IPS DF 4.7 (cell line): ENCODE data around the gene ENPP6.

ENCODE experiments used
- DNase-seq: peaks from one replicate; pipeline ENCODE4 v3.0.0-alpha.2; 2013; ENCODE audit warnings: low spot score; ENCODE audit errors: extremely low read depth

ENPP6 gene

GRCh38 chr4:184191267-184191666, 26.4 kb downstream of the ENPP6 start:
- no peak for DNase-seq

GRCh38 chr4:184190711-184191110, 27.0 kb downstream of the ENPP6 start:
- no peak for DNase-seq

- DNase-seq, result no peak
Observed at GRCh38 chr4:184189966-184190365, 27.7 kb downstream of the ENPP6 start.

DNA sequence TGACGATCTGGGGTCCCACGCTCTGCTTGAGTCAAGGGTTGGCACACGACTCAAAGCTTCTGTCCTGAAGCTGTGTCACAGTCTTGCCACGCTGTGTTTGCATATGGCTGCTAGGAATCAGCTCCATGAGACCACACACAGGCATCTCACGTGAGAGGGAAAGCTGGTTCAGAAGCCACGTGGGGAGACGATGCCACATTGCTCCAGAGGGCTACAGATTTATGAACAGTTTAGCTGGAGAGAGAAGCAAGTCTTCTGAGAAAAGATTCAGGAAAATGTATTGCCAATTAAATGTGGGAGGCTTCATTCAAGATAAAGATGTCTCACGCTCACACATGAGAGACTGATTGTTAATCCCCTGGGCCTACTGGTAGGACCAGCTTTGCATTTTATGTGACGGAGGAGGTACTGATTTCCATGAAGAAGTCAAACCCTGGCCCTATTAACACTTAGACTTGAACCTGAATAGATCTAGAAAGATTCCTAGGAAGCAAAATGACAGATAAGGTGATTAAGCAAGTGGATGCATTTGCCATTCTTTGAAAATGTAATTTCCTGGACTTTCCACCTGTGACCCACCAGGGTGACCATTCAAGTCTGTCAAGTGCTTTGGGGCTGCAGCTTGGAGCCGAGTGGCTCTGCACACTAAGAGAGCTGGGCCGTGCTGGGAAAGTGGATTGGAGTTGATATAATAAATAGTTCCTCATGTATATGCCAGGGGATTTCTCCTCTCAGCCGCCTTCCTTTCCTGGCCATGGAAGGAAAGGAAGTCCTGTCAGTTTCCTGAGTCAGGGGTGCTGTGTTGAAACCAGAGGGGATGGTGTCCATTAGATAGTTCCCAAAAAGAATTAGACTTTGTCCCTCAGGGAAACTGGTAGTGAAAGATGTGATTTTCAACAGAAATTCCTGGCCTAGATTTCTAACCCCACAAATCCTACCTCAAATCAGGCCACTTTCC, 29.0 kb downstream of the ENPP6 start:
- DNase-seq, result no peak

GRCh38 chr4:184177271-184177670, 40.4 kb downstream of the ENPP6 start:
- no peak for DNase-seq

DNA sequence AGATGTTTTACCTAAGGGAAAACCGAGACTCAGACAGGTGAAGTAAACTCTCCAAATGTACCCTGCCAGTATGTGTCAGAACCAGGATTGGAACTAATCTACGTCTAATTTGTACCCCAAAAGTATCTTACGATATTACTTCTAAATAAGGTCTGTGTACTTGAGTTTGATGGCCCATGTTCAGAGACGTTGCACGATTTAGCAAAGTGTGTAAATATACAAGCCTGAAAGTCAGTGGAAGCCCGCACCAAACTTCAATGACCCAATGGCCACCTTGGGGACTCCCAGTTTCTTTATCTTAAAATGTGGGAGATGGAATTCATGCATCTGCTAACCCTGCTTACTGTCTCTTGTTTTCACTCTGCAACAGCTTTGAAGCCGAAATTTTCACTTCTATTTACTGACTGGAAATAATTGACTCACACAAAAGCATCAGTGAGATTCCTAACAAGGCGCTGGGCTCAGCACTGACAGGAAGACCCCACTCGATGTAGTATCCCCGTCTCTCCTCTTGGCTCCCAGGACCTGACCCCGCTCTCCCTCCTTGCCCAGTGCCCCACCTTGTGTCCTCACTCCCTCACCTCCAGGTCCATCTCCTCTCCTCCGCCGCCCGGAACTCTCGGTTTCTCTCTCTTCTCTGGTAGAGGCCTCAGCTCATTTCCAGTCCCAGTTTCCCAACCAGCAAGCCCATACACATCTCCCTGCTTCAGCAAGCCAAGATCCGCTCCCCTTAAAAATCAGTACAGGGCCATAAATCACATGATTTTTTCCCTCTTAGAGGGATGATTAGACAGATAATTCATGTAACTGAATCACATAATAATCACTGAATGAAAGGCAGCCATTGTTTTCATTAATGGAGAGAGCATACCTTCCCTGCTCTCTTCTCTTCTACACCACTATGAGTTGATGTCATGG, 42.8 kb downstream of the ENPP6 start:
- DNase-seq, result no peak

DNA sequence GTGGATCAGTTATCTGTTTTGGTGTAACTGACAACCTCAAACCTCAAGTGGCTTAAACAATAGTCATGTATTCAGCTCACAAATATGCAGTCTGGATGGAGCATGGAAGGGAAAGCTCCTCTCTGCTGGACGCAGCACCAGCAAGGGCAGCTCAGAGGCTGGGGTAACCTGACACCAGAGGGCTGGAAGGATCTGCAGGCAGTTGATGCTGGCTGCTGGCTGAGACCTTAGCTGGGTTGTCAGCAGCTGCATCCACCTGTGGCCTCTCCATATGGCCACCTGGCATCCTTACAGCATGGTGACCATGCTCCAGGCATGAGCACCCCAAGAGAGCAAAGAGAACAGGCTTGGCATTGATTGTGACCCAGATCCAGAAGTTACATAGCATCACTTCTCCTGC, 46.7 kb downstream of the ENPP6 start:
- DNase-seq, result no peak

- DNase-seq, result no peak
Observed at GRCh38 chr4:184169225-184169867, 48.3 kb downstream of the ENPP6 start.

DNA sequence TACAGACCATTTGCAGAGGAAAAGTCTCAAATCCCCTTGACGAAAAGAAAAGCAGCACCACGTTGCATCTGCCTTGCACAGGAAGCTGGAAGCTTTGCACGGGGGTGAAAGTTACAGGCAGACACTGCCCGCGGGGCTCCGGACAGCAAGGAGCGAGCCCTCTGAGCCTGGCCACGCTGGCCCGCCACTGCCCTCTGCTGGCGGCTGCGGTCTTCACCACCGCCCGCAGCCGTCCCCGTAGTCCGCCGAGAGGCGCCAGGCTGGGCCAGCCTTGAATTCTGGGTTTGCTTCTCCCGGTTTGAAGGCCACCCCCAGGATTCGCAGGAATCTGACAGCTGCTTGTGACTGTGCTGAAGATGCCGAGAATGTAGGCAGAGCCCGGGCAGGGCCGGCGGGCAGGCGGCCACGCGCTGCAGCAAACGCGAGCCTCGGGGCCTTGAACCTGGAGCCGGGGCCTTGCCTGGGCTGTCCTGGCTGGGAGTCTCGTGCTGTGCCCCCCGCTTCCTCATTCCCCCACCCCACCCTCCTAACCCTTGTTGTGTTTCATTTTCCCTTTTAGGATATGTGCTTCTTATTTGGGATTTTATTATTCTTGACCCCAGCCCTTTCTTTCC, 49.2 kb downstream of the ENPP6 start:
- DNase-seq, result no peak

DNA sequence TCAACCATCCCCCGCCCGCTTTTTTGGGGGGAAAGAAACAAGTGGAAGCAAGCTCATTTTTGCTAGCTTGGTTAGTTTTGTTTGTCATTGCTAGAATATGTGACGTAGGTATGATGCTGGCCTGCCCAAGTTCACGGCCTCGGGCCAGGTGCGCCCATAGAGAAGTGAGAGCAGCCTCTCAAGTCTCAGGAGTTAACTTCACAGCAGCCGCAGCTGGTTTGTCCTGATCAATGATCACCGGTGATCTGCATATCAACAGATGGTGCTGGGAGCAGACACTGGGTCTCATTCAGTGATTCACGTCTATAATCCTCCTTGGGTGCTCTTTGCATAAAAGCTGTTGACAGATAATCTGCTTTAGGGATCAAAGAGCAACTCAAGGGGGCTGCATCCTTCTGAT, 50.1 kb downstream of the ENPP6 start:
- DNase-seq, result no peak

- no peak for DNase-seq
Observed at GRCh38 chr4:184166736-184167135, 50.9 kb downstream of the ENPP6 start.

DNA sequence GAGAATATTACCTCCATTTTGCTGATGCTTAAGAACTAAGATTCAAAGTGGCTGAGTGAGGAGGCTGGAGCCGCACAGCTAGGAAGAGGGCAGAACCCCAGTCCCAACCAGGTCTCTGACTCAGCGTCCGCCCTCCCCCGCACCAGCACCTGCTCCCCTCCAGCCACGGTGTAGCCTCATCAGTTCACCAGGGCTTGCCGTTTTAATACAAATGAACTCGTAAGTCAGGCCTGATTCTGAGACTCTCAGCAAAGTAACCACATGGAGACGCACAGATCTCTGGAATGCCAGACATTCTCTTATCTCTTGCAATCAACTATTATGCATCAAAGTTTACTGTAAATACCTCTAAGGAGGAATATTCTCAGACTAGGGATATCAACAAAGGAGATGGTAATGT, 52.4 kb downstream of the ENPP6 start:
- no peak for DNase-seq

GRCh38 chr4:184163813-184164212, 53.9 kb downstream of the ENPP6 start:
- DNase-seq, result no peak

DNA sequence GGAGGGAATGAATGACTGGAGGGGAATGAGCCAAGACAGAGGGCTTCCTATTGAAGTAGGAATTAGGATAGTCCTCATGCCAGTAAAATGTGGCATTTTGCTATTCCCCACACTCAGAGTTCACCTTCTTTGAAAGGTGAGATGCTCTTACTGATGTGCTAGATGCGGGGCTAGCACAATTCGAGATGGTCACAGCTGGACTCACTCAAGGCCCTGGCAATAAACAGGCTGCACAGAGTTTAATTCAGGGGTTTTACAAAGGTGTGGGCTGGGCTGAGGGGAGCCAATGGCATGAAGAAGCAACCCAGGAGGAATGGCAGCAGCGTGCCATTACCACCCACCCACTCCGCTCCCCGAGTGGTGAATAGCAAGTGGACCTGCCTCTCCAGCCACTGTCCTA, 55.1 kb downstream of the ENPP6 start:
- DNase-seq, result no peak

DNA sequence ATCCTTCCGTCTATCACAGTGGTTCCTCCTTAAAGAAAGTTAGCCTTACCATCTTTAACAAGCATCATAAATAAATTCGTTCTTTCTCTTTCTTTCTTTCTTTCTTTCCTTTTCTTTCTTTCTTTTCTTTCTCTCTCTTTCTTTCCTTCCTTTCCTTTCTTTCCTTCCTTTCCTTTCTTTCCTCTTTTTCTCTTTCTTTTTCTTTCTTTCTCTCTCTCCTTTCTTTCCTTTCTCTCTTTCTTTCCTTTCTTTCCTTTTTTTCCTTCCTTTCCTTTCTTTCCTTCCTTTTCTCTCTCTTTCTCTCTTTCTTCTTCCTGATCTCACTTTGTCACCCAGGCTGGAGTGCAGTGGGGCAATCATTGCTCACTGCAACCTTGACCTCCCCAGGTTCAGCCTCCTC, 60.4 kb downstream of the ENPP6 start:
- DNase-seq, result no peak

GRCh38 chr4:184156163-184156920, 61.3 kb downstream of the ENPP6 start:
- DNase-seq, result no peak

- DNase-seq, result no peak
Observed at GRCh38 chr4:184154199-184154598, 63.5 kb downstream of the ENPP6 start.

DNA sequence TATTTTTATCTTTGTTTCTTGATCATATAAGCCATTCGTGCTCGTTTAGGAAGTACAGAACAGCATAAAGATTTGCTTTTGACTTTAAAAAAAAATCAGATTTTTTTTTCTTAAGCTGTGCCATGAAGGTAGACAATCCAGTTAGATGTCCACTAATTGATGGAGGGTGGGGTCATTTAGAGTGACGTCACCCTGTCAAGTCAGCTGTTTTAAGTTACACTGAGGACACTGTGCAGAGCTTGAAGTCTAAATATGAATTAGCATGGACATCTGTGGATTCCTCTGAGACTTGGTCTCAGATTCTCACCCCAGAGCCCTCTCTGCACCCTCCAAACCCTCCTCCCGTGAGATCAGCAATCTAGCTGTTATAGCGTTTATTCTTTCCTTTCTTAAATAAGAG, 63.9 kb downstream of the ENPP6 start:
- no peak for DNase-seq

DNA sequence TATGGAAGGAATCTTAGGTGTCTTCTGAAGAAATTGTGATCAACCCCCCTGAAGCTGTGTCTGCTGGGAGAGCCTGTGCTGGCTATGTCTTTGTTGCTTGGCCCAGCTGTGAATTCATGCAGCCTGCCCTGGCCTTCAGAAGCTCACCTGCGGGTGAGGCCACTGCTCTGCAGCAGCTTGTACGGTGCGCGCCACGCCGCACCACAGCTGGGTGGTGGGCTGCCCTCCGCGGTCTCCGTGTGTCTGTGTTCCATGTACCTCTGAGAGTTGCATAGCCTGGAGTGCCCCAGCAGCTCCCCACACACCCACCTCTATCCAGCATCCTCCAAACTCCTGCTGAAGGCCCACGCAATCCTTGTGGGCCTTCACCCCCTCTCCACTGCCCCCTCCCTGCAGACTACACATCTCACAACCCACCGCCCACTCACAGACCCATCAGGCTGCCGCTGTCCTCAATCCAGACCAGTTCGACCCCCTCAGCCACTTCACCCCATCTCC, 65.6 kb downstream of the ENPP6 start:
- DNase-seq, result no peak

GRCh38 chr4:184150102-184150839, 67.4 kb downstream of the ENPP6 start:
- no peak for DNase-seq
